GM13977 (cell line): ENCODE results near the gene MOGAT1.
A peak's percentile ranks its signal among the peaks of the same experiment; 100 is the strongest.

Experiments
- DNase-seq: peaks from one replicate; pipeline ENCODE4 v3.0.0; 2012; ENCODE audit warnings: low spot score
- CTCF ChIP-seq: IDR thresholded peaks from 2 replicates; pipeline ENCODE4 v1.5.1; 2012; ENCODE audit warnings: mild to moderate bottlenecking, control low read depth; ENCODE audit not compliant: insufficient read depth; ENCODE audit errors: extremely low read depth, missing control alignments
- in situ Hi-C: fragments of 300-500 bp; cut with MboI; formaldehyde crosslinking; loops from one replicate; pipeline ENCODE4 v1.12.0; 2022; ENCODE audit warnings: low sequenced_read_pairs, low pct_unique_long_range_greater_than_20kb, mixed read lengths, inconsistent platforms; ENCODE audit not compliant: unreplicated experiment

The MOGAT1 gene

GRCh38 chr2:222707102-222707688 is 35.7 kb downstream of the MOGAT1 start:
- TF ChIP-seq CTCF, result no peak
- in situ Hi-C loops, result no loop called here
- DNase-seq, result no peak

GRCh38 chr2:222707689-222708273 is 36.3 kb downstream of the MOGAT1 start:
- peak; percentile 31 for DNase-seq
- in situ Hi-C loops, result no loop called here
- TF ChIP-seq CTCF, result no peak

- TF ChIP-seq CTCF, result peak; percentile 94
- in situ Hi-C loops, result no loop called here
Measured at GRCh38 chr2:222708274-222708710, 36.8 kb downstream of the MOGAT1 start.

GRCh38 chr2:222709191-222709891 is 37.9 kb downstream of the MOGAT1 start:
- TF ChIP-seq CTCF, result no peak
- in situ Hi-C loops, result no loop called here
- peak; percentile 30 for DNase-seq

More at GRCh38 chr2:222708274-222708710, 36.8 kb downstream of the MOGAT1 start:
- peak; percentile 38 for DNase-seq

GRCh38 chr2:222710736-222711135 is 39.3 kb downstream of the MOGAT1 start:
- no peak for DNase-seq
- no peak for TF ChIP-seq CTCF
- in situ Hi-C loops, result no loop called here

- no peak for TF ChIP-seq CTCF
- DNase-seq, result no peak
- in situ Hi-C loops, result no loop called here
Measured at GRCh38 chr2:222711315-222711940, 40.0 kb downstream of the MOGAT1 start.
